ENCODE measurements around the gene NODAL.

The NODAL gene

DNA sequence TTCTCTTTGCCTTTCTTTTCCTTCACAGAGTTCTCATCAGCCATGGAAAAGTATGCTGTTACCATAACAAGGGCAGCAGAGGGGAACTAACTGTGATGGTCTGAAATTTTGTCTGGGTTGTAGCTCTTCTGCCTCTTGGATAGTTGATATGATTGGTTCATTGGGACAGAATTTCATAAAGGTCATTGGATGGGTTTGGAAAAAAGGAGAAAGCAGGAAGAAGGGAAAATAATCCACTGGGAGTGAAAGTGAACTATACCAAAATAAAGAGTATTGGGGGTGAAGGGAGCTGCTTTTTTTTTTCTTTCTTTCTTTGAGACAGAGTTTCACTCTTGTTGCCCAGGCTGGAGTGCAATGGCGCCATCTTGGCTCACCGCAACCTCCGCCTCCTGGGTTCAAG, 31.7 kb downstream of the NODAL start:
- no peaks in the 10 kb centered on the region for H3K4me1 ChIP-seq (ENCODE audit: low read length)
- TF ChIP-seq EZH2phosphoT487 (IDR thresholded peaks at IDR 0.05; ENCODE audit: low read length) (no peak), EZH2 (optimal IDR thresholded peaks at IDR 0.05; ENCODE audit: low read depth, low read length) (no peak), CTCF (IDR thresholded peaks at IDR 0.05; ENCODE audit: low read length) (no peak)
- H3K4me3 ChIP-seq (ENCODE audit: low read length), result no peak overlapping the region
- no peaks in the 10 kb centered on the region for H3K36me3 ChIP-seq (replicated peaks; ENCODE audit: insufficient read depth, low read length)
- peaks cover 77% of the 10 kb centered on the region for H3K79me2 ChIP-seq (ENCODE audit: low read length)
- no peaks in the 10 kb centered on the region for H3F3A ChIP-seq (ENCODE audit: insufficient read depth, low read length)
- no peak overlapping the region for H2AFZ ChIP-seq (ENCODE audit: low read length)
- H3K9me2 ChIP-seq (replicated peaks; ENCODE audit: insufficient read depth, low read length), result no peaks in the 10 kb centered on the region
- DNase-seq, result no peak
- no peaks in the 10 kb centered on the region for H3K27me3 ChIP-seq (replicated peaks; ENCODE audit: insufficient read depth, low read length)
- no peak overlapping the region for H3K4me2 ChIP-seq (ENCODE audit: low read depth, low read length)
- H3K9ac ChIP-seq (ENCODE audit: low read length), result no peak overlapping the region
- 0 out of 2 replicates have a peak, but pooled peaks cover 7% of the 10 kb centered on the region for H4K20me1 ChIP-seq (ENCODE audit: insufficient read depth, low read length)
- no peak overlapping the region for H3K27ac ChIP-seq (ENCODE audit: low read length)
- no peaks in the 10 kb centered on the region for H3K9me3 ChIP-seq (replicated peaks; ENCODE audit: insufficient read depth, low read length)

- Histone ChIP-seq H3K9me2 (replicated peaks; ENCODE audit: insufficient read depth, low read length) (no peaks in the 10 kb centered on the region), H3K9me3 (replicated peaks; ENCODE audit: insufficient read depth, low read length) (no peaks in the 10 kb centered on the region), H3K27me3 (replicated peaks; ENCODE audit: insufficient read depth, low read length) (no peaks in the 10 kb centered on the region), H3F3A (ENCODE audit: insufficient read depth, low read length) (peaks cover 9% of the 10 kb centered on the region), H3K36me3 (replicated peaks; ENCODE audit: insufficient read depth, low read length) (no peaks in the 10 kb centered on the region), H3K4me3 (ENCODE audit: low read length) (peak overlapping the region; percentile 90), H3K4me2 (ENCODE audit: low read depth, low read length) (peak overlapping the region; percentile 86), H3K27ac (ENCODE audit: low read length) (peak overlapping the region; percentile 72; the same call in 1 of the 2 replicates), H2AFZ (ENCODE audit: low read length) (no peak overlapping the region), H4K20me1 (ENCODE audit: insufficient read depth, low read length) (0 out of 2 replicates have a peak, but pooled peaks cover 7% of the 10 kb centered on the region), H3K9ac (ENCODE audit: low read length) (peak overlapping the region; percentile 90), H3K79me2 (ENCODE audit: low read length) (peaks cover 48% of the 10 kb centered on the region), H3K4me1 (ENCODE audit: low read length) (peaks cover 3% of the 10 kb centered on the region)
- TF ChIP-seq EZH2phosphoT487 (IDR thresholded peaks at IDR 0.05; ENCODE audit: low read length), result no peak
- no peak for TF ChIP-seq CTCF (IDR thresholded peaks at IDR 0.05; ENCODE audit: low read length)
- no peak for TF ChIP-seq EZH2 (optimal IDR thresholded peaks at IDR 0.05; ENCODE audit: low read depth, low read length)
- peak; percentile 61 for DNase-seq
Measured at GRCh38 chr10:70405037-70405824, 36.2 kb downstream of the NODAL start.

- H3K9ac ChIP-seq (ENCODE audit: low read length), result peak overlapping the region; percentile 90
- no peak for DNase-seq
Measured at GRCh38 chr10:70404787-70405036, 36.8 kb downstream of the NODAL start.

More at GRCh38 chr10:70404787-70405036, 36.8 kb downstream of the NODAL start:
- Histone ChIP-seq H3F3A (ENCODE audit: insufficient read depth, low read length) (peaks cover 9% of the 10 kb centered on the region), H3K4me3 (ENCODE audit: low read length) (peak overlapping the region; percentile 90), H3K9me2 (replicated peaks; ENCODE audit: insufficient read depth, low read length) (no peaks in the 10 kb centered on the region), H3K27ac (ENCODE audit: low read length) (peak overlapping the region; percentile 72; the same call in 1 of the 2 replicates), H3K79me2 (ENCODE audit: low read length) (peaks cover 46% of the 10 kb centered on the region), H3K4me1 (ENCODE audit: low read length) (peaks cover 3% of the 10 kb centered on the region), H3K9me3 (replicated peaks; ENCODE audit: insufficient read depth, low read length) (no peaks in the 10 kb centered on the region), H2AFZ (ENCODE audit: low read length) (peak overlapping the region; percentile 57), H3K4me2 (ENCODE audit: low read depth, low read length) (peak overlapping the region; percentile 86), H3K27me3 (replicated peaks; ENCODE audit: insufficient read depth, low read length) (no peaks in the 10 kb centered on the region), H4K20me1 (ENCODE audit: insufficient read depth, low read length) (0 out of 2 replicates have a peak, but pooled peaks cover 7% of the 10 kb centered on the region), H3K36me3 (replicated peaks; ENCODE audit: insufficient read depth, low read length) (no peaks in the 10 kb centered on the region)
- no peak for TF ChIP-seq EZH2 (optimal IDR thresholded peaks at IDR 0.05; ENCODE audit: low read depth, low read length)
- TF ChIP-seq EZH2phosphoT487 (IDR thresholded peaks at IDR 0.05; ENCODE audit: low read length), result no peak
- no peak for TF ChIP-seq CTCF (IDR thresholded peaks at IDR 0.05; ENCODE audit: low read length)

Measured in MM.1S (cell line).